HL-60 (cell line): ENCODE results near the gene TPO.

Experiments
- DNase-seq, 2 experiments: peaks; one replicate each; pipeline ENCODE4 v3.0.0-alpha.2; 2010 to 2020; ENCODE audit warnings: low read depth in 1 of 2, low spot score in 1 of 2
- H3K27ac ChIP-seq: fragments of 250-450 bp; sonication (Bioruptor Pico); replicated peaks from 2 replicates; pipeline ENCODE4 v1.5.1; 2020; ENCODE audit warnings: mild to moderate bottlenecking, moderate library complexity
- H3K27me3 ChIP-seq: fragments of 250-450 bp; sonication (Bioruptor Pico); 2 replicates; pipeline ENCODE4 v1.5.1; 2021; ENCODE audit warnings: mild to moderate bottlenecking, moderate library complexity; ENCODE audit not compliant: insufficient read depth, poor library complexity, severe bottlenecking
- H3K4me3 ChIP-seq: replicated peaks from 2 replicates; pipeline ENCODE4 v1.5.1; 2011; ENCODE audit warnings: mild to moderate bottlenecking, control low read depth, low read length; ENCODE audit not compliant: insufficient read depth
- CTCF ChIP-seq: IDR thresholded peaks from one replicate; pipeline ENCODE4 v1.5.1; 2011; ENCODE audit warnings: low read length, control low read depth, inconsistent platforms; ENCODE audit not compliant: insufficient read depth
- GABPA ChIP-seq: IDR thresholded peaks from 2 replicates; pipeline ENCODE4 v1.6.1; 2012; ENCODE audit warnings: low read depth
- POLR2AphosphoS5 ChIP-seq: IDR thresholded peaks from 2 replicates; pipeline ENCODE4 v1.6.1; 2012; ENCODE audit warnings: low read depth
- REST ChIP-seq: IDR thresholded peaks from 2 replicates; pipeline ENCODE4 v1.6.1; 2012; ENCODE audit warnings: low read depth; ENCODE audit not compliant: insufficient replicate concordance
- SPI1 ChIP-seq: IDR thresholded peaks from 2 replicates; pipeline ENCODE4 v1.6.1; 2012; ENCODE audit warnings: low read depth, mild to moderate bottlenecking, borderline replicate concordance

TPO gene

GRCh38 chr2:1462994-1463393, 49.7 kb downstream of the TPO start:
- TF ChIP-seq POLR2AphosphoS5 = no peak
- no peak for TF ChIP-seq SPI1
- TF ChIP-seq GABPA = no peak
- TF ChIP-seq REST = no peak
- no peak for TF ChIP-seq CTCF
- Histone ChIP-seq H3K27me3 (no peaks in the 10 kb centered on the region), H3K27ac (no peak overlapping the region), H3K4me3 (no peak overlapping the region)
- DNase-seq = no peak

GRCh38 chr2:1472350-1472749, 59.1 kb downstream of the TPO start:
- TF ChIP-seq CTCF (no peak), SPI1 (no peak), REST (no peak), POLR2AphosphoS5 (no peak), GABPA (no peak)
- DNase-seq = no peak
- Histone ChIP-seq H3K4me3 (no peak overlapping the region), H3K27me3 (no peaks in the 10 kb centered on the region), H3K27ac (no peak overlapping the region)

GRCh38 chr2:1476617-1477195, 63.4 kb downstream of the TPO start:
- no peak for DNase-seq
- TF ChIP-seq REST (no peak), POLR2AphosphoS5 (no peak), CTCF (no peak), GABPA (no peak), SPI1 (no peak)
- Histone ChIP-seq H3K27me3 (no peaks in the 10 kb centered on the region), H3K4me3 (no peak overlapping the region), H3K27ac (no peak overlapping the region)
